Measurements from ENCODE around the gene MYO10.
A peak's percentile ranks its signal among the peaks of the same experiment; 100 is the strongest.

Gene MYO10

GRCh38 chr5:16918156-16918555, 17.9 kb downstream of the MYO10 start:
- no peak overlapping the region for H3K4me3 ChIP-seq (replicated peaks in 1 of 2; ENCODE audit: low read depth in 2 of 2, low read length in 2 of 2)
- DNase-seq (ENCODE audit: low read depth in 2 of 2), result no peak
- TF ChIP-seq, protein P1, sequence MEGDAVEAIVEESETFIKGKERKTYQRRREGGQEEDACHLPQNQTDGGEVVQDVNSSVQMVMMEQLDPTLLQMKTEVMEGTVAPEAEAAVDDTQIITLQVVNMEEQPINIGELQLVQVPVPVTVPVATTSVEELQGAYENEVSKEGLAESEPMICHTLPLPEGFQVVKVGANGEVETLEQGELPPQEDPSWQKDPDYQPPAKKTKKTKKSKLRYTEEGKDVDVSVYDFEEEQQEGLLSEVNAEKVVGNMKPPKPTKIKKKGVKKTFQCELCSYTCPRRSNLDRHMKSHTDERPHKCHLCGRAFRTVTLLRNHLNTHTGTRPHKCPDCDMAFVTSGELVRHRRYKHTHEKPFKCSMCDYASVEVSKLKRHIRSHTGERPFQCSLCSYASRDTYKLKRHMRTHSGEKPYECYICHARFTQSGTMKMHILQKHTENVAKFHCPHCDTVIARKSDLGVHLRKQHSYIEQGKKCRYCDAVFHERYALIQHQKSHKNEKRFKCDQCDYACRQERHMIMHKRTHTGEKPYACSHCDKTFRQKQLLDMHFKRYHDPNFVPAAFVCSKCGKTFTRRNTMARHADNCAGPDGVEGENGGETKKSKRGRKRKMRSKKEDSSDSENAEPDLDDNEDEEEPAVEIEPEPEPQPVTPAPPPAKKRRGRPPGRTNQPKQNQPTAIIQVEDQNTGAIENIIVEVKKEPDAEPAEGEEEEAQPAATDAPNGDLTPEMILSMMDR (IDR thresholded peaks at IDR 0.05; ENCODE audit: low read depth, low read length), result no peak

- no peak overlapping the region for H3K4me3 ChIP-seq (replicated peaks in 1 of 2; ENCODE audit: low read depth in 2 of 2, low read length in 2 of 2)
- TF ChIP-seq, protein P1 (IDR thresholded peaks at IDR 0.05; ENCODE audit: low read depth, low read length), result no peak
- peak; percentile 95 to 96 for DNase-seq (ENCODE audit: low read depth in 2 of 2)
Measured at GRCh38 chr5:16916262-16916878, 19.7 kb downstream of the MYO10 start.

GRCh38 chr5:16914584-16914983, 21.5 kb downstream of the MYO10 start:
- no peak for DNase-seq (ENCODE audit: low read depth in 2 of 2)
- no peak overlapping the region for H3K4me3 ChIP-seq (replicated peaks in 1 of 2; ENCODE audit: low read depth in 2 of 2, low read length in 2 of 2)
- TF ChIP-seq, protein P1 (IDR thresholded peaks at IDR 0.05; ENCODE audit: low read depth, low read length), result no peak

DNA sequence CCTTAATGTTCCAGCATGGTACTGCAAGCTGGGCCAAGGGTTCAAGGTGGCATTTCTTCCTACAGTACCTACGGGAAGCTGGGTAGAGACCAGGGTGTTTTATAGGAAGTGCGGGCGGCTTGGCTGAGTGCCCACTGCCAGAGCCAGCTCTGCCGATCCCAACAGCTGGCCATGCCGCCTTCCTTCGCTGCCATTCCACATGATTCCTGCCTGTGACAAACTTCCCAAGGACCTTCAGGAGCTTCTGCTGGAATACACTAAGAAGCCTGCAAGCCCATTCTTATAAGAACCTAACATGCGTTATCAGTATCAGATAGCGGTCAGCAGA, 22.0 kb downstream of the MYO10 start:
- DNase-seq (ENCODE audit: low read depth in 2 of 2), result no peak
- no peak overlapping the region for H3K4me3 ChIP-seq (replicated peaks in 1 of 2; ENCODE audit: low read depth in 2 of 2, low read length in 2 of 2)
- TF ChIP-seq, protein P1 (IDR thresholded peaks at IDR 0.05; ENCODE audit: low read depth, low read length), result no peak

GRCh38 chr5:16913187-16914107, 22.6 kb downstream of the MYO10 start:
- H3K4me3 ChIP-seq (replicated peaks in 1 of 2; ENCODE audit: low read depth in 2 of 2, low read length in 2 of 2), result no peak overlapping the region
- no peak for DNase-seq (ENCODE audit: low read depth in 2 of 2)
- TF ChIP-seq, protein P1 (IDR thresholded peaks at IDR 0.05; ENCODE audit: low read depth, low read length), result no peak

DNA sequence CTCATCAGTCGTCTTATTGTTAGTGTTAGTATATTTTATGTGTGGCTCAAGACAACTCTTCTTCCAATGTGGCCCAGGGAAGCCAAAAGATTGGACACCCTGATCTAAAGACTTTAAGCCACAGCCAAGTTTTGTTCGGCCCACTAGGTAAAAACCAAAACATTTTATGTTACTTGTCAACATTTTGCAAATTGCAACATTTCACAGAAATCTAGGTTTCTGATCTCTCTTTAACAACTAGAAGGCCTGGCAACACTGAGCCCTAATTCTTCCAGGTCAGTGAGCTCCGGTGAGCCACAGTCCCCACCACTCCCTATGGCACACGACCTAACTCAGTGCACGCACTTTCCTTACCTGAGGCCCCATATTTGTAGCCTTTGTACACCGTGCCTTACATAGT, 24.0 kb downstream of the MYO10 start:
- no peak for DNase-seq (ENCODE audit: low read depth in 2 of 2)
- no peak overlapping the region for H3K4me3 ChIP-seq (replicated peaks in 1 of 2; ENCODE audit: low read depth in 2 of 2, low read length in 2 of 2)
- TF ChIP-seq, protein P1 (IDR thresholded peaks at IDR 0.05; ENCODE audit: low read depth, low read length), result no peak

Measured in cardiac fibroblast (primary cell).